Coronary artery (tissue), 2 donors: ENCODE data around the gene PDE8A.

ENCODE experiments used
- DNase-seq: peaks from one replicate; pipeline ENCODE4 v3.0.0-alpha.2; 2017; ENCODE audit warnings: low spot score
- H3K27ac ChIP-seq, 2 donors: fragments of 200-600 bp; sonication (generic); one replicate each; pipeline ENCODE4 v1.5.1; 2016 to 2019
- H3K4me3 ChIP-seq: fragments of 200-600 bp; sonication (generic); 2 replicates; pipeline ENCODE4 v1.5.1; 2016; ENCODE audit warnings: mild to moderate bottlenecking, moderate library complexity
- CTCF ChIP-seq: fragments of 200-600 bp; sonication (generic); IDR thresholded peaks from one replicate; pipeline ENCODE4 v1.5.1; 2019; ENCODE audit warnings: antibody characterized with exemption

Gene PDE8A

DNA sequence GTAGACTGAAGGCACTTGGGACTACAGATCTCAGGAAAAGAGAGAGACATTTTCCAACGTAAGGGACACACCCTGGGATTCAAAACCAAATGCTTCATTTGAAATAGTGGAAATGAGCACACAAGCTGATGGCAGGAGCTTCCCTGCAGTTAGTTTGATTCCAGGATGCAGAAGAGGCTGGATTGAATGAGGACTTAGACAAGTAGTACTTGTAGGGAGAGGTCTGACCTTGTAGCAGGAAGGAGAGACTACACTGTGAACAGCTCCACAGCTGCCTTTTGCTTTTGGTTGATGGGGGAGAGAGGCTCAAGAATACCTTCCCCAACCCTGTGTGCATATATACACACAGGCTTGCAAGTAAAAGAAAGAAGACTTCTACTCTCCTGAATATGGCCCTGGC, 51.5 kb downstream of the PDE8A start:
- no peak for TF ChIP-seq CTCF
- Histone ChIP-seq H3K27ac (no peak overlapping the region), H3K4me3 (no peak overlapping the region)
- no peak for DNase-seq

DNA sequence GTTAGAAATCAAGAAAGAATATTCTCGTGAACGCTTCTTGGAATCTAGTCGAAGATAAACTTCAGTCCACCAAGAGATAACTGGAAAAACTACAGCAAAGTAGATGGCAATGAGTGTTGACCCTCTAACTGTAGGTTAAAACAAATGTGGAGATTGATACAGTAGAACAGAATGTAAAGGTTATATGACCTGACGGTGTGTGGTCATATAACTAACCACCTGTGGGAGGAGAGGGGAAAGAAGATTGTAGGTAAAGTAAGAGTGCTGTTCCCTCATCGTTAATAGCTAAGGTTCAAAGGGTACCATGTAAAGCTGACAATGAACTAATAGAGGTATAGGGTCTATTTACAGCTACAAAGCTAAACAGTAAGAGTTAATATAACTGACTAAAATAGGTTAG, 52.6 kb downstream of the PDE8A start:
- no peak overlapping the region for H3K4me3 ChIP-seq
- no peak for TF ChIP-seq CTCF
- no peak overlapping the region for H3K27ac ChIP-seq
- DNase-seq, result no peak

DNA sequence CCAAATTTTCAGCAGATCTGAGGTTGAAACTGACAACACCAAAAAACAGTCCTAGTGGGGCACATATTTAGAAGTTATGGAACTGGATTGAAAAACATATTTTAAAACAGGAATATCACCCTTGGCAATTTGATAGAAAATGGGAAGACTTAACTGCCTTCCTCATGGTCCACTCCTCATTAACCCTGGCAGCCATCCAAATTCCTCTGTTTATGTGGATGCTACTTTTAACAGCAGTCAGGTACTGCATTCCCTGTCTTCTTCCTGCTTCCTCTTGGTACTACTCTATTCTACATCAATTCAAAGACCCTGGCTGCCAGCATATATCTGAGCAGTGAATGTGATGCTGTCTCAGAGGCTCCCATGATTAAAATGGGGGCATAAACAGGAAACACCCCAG, 54.3 kb downstream of the PDE8A start:
- H3K27ac ChIP-seq, result no peak overlapping the region
- H3K4me3 ChIP-seq, result no peak overlapping the region
- no peak for TF ChIP-seq CTCF
- no peak for DNase-seq

- no peak overlapping the region for H3K4me3 ChIP-seq
- DNase-seq, result no peak
- H3K27ac ChIP-seq, result no peak overlapping the region
- no peak for TF ChIP-seq CTCF
These were observed 55.1 kb downstream of the PDE8A start for GRCh38 chr15:85036716-85037115.

DNA sequence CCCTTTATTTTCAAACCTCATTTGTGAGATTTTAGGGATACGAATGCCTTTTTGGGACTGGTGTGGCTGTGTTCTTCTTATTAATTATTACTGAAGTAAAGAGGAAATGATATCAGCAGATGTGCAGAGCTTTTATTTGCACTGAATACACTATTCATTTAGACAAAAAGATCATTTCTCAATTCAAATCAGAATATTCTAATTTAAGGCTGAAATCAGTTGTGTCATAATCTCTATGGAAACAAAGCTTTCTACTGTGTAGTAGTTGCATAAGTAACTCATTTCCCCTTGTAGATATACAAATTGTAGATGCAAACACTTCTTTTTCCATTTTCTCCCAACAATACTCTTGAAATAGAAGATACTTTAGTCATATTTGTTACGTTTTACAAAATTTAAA, 56.0 kb downstream of the PDE8A start:
- no peak overlapping the region for H3K4me3 ChIP-seq
- H3K27ac ChIP-seq, result no peak overlapping the region
- no peak for DNase-seq
- TF ChIP-seq CTCF, result no peak

DNA sequence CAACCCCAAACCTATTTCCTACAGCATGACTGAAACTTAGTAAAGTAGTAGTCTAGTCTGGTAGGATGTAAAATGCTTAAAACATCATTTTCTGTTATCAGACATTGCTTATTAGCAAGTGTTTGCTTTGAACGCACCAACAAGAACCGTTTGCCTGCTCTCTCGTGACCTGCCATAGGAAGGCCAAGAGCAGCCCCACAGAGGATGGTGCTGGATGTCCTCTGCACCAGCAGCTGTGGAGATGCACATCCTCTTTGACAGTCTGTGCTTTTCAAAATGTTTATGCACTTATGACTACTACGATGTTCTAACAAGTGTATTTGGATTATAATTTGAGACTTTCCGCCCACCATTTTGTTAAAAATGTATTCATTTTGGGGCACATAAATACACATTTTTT, 59.6 kb downstream of the PDE8A start:
- Histone ChIP-seq H3K27ac (no peak overlapping the region), H3K4me3 (no peak overlapping the region)
- DNase-seq, result no peak
- TF ChIP-seq CTCF, result no peak

DNA sequence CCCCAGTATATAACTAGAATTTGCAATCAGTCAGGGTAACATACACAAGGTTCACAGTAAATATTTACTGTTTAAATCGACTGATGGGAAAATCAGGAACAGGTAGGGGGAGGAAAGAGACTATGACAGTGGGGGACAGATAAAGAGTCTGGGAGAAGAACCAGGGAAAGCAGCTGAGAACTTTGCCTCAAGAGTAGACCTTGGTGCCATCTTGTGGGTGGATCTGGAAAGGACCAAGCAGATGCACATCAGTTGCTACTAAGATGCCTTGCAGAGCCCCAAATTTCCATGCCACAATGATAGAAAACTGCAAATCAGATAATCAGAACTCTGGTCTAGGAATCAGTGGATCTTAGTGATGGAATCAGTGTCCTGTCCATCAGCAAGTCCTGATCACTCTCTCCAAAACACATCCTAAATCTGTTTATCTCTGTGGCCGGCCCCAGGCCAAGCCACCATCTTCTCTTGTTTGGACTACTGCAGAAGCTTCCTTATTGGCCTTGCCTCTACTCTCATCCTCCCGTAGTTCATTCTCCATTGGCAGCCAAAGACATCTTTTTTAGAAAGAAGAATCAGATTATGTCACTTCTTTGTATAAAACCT, 62.7 kb downstream of the PDE8A start:
- Histone ChIP-seq H3K4me3 (no peak overlapping the region), H3K27ac (no peak overlapping the region)
- DNase-seq, result no peak
- peak; percentile 42 for TF ChIP-seq CTCF
